ENCODE data around the gene NT5C1B.

Gene NT5C1B

GRCh38 chr2:18548621-18549020, 40.7 kb downstream of the NT5C1B start:
- DNase-seq, result no peak

GRCh38 chr2:18546567-18546966, 42.8 kb downstream of the NT5C1B start:
- no peak for DNase-seq

GRCh38 chr2:18545384-18545783, 44.0 kb downstream of the NT5C1B start:
- no peak for DNase-seq

- no peak for DNase-seq
These were observed 45.2 kb downstream of the NT5C1B start for GRCh38 chr2:18544171-18544570.

GRCh38 chr2:18540872-18541271, 48.5 kb downstream of the NT5C1B start:
- no peak for DNase-seq

- DNase-seq, result no peak
These were observed 52.7 kb downstream of the NT5C1B start for GRCh38 chr2:18536697-18537096.

GRCh38 chr2:18536100-18536499, 53.3 kb downstream of the NT5C1B start:
- no peak for DNase-seq

GRCh38 chr2:18531194-18531593, 58.2 kb downstream of the NT5C1B start:
- no peak for DNase-seq

- no peak for DNase-seq
These were observed 61.5 kb downstream of the NT5C1B start for GRCh38 chr2:18527822-18528221.

- DNase-seq, result no peak
These were observed 62.0 kb downstream of the NT5C1B start for GRCh38 chr2:18527326-18527725.

GRCh38 chr2:18526429-18526828, 62.9 kb downstream of the NT5C1B start:
- no peak for DNase-seq

- DNase-seq, result no peak
These were observed 63.5 kb downstream of the NT5C1B start for GRCh38 chr2:18525852-18526251.

GRCh38 chr2:18525236-18525635, 64.1 kb downstream of the NT5C1B start:
- no peak for DNase-seq

- no peak for DNase-seq
These were observed 66.8 kb downstream of the NT5C1B start for GRCh38 chr2:18522484-18523146.

GRCh38 chr2:18520451-18521425, 68.6 kb downstream of the NT5C1B start:
- peak; percentile 94 for DNase-seq

- DNase-seq, result peak; percentile 83
These were observed 69.4 kb downstream of the NT5C1B start for GRCh38 chr2:18519914-18520450.

GRCh38 chr2:18518116-18519111, 71.0 kb downstream of the NT5C1B start:
- DNase-seq, result no peak

- no peak for DNase-seq
These were observed 72.0 kb downstream of the NT5C1B start for GRCh38 chr2:18517386-18517785.

- DNase-seq, result no peak
These were observed 73.3 kb downstream of the NT5C1B start for GRCh38 chr2:18516112-18516511.

- DNase-seq, result no peak
These were observed 74.6 kb downstream of the NT5C1B start for GRCh38 chr2:18514526-18515461.

All from right hindlimb (tissue), 1 donor.